H1 (cell line): ENCODE results near the gene TMEM266. TPM values are rescaled to one million over a fixed set of nuclear protein-coding genes. Genes with fewer than 3 reads are reported as not detected.

Experiments used
- CTCF ChIA-PET: fragments of 300-600 bp; sonication (Branson Sonifier 250); formaldehyde crosslinking; loops from one replicate; lab custom pipeline; 2021; ENCODE audit not compliant: partially characterized antibody; lab: Charles Lee
- POLR2A ChIA-PET: fragments of 300-600 bp; sonication (Branson Sonifier 250); formaldehyde crosslinking; loops from one replicate; lab custom pipeline; 2021; ENCODE audit warnings: inconsistent platforms; ENCODE audit not compliant: partially characterized antibody; lab: Charles Lee
- DNase-seq, 2 experiments: peaks; one replicate each; pipeline versions ENCODE4 v3.0.0 to v3.0.0-alpha.2; 2010 to 2022; ENCODE audit warnings: low spot score in 2 of 2, low read depth in 1 of 2, mixed read lengths in 1 of 2
- FAIRE-seq: peaks from 2 replicates; lab custom pipeline; 2011; peaks lifted over from hg19 to GRCh38; lab: Jason Lieb, UNC
- H2AFZ ChIP-seq: 2 replicates; pipeline ENCODE4 v1.8.1; 2012; ENCODE audit warnings: low read length, inconsistent platforms
- H2AK5ac ChIP-seq: 2 replicates; pipeline ENCODE4 v1.6.1; 2013; ENCODE audit warnings: low read depth, low read length
- H2BK120ac ChIP-seq: replicated peaks from 2 replicates; pipeline ENCODE3; 2013; ENCODE audit warnings: low read depth, low read length, inconsistent platforms
- H2BK12ac ChIP-seq: 2 replicates; pipeline ENCODE4 v1.6.1; 2013; ENCODE audit warnings: low read depth, low read length
- H2BK15ac ChIP-seq: 2 replicates; pipeline ENCODE4 v1.6.1; 2013; ENCODE audit warnings: low read length
- H2BK20ac ChIP-seq: 2 replicates; pipeline ENCODE4 v1.6.1; 2013; ENCODE audit warnings: low read length
- H2BK5ac ChIP-seq: 2 replicates; pipeline ENCODE4 v1.6.1; 2013; ENCODE audit warnings: low read depth, low read length
- H3K14ac ChIP-seq: 2 replicates; pipeline ENCODE4 v1.6.1; 2013; ENCODE audit warnings: inconsistent platforms; ENCODE audit not compliant: insufficient read length
- H3K18ac ChIP-seq: 2 replicates; pipeline ENCODE4 v1.6.1; 2013; ENCODE audit warnings: low read length; ENCODE audit errors: extremely low read depth
- H3K23ac ChIP-seq: 2 replicates; pipeline ENCODE4 v1.6.1; 2013; ENCODE audit warnings: inconsistent platforms; ENCODE audit not compliant: insufficient read length
- H3K23me2 ChIP-seq: 2 replicates; pipeline ENCODE4 v1.6.1; 2013; ENCODE audit warnings: low read depth, low read length
- H3K27ac ChIP-seq: 2 replicates; pipeline ENCODE4 v1.6.1; 2011; ENCODE audit warnings: low read depth, low read length, inconsistent platforms
- H3K27me3 ChIP-seq, 4 experiments: replicated peaks in 1 of 4; 1 replicate in 1 of 4; 2 replicates in 3 of 4; pipeline versions ENCODE4 v1.6.1 to v1.8.1; 2011 to 2013; ENCODE audit warnings: low read length in 3 of 4, mild to moderate bottlenecking in 3 of 4, inconsistent platforms in 2 of 4, mixed read lengths in 2 of 4, moderate library complexity in 1 of 4; ENCODE audit not compliant: control insufficient read depth in 3 of 4, insufficient read depth in 3 of 4; ENCODE audit errors: extremely low read depth in 1 of 4
- H3K36me3 ChIP-seq, 4 experiments: 2 replicates each; pipeline versions ENCODE4 v1.6.1 to v1.8.1; 2011 to 2013; ENCODE audit warnings: mild to moderate bottlenecking in 4 of 4, low read length in 3 of 4, moderate library complexity in 2 of 4, control low read depth in 1 of 4, inconsistent platforms in 1 of 4; ENCODE audit not compliant: insufficient read depth in 4 of 4, control insufficient read depth in 2 of 4
- H3K4ac ChIP-seq: replicated peaks from 2 replicates; pipeline ENCODE3; 2013; ENCODE audit warnings: low read length, low read depth, mixed read lengths, inconsistent platforms; ENCODE audit not compliant: insufficient read length
- H3K4me1 ChIP-seq, 4 experiments: replicated peaks in 1 of 4; 1 replicate in 1 of 4; 2 replicates in 3 of 4; pipeline versions ENCODE4 v1.6.1 to v1.8.1; 2011 to 2013; ENCODE audit warnings: low read length in 3 of 4, inconsistent platforms in 2 of 4, mixed read lengths in 1 of 4; ENCODE audit not compliant: insufficient read depth in 4 of 4, control insufficient read depth in 3 of 4
- H3K4me2 ChIP-seq, 2 experiments: 2 replicates each; pipeline versions ENCODE4 v1.6.1 to v1.8.1; 2011 to 2013; ENCODE audit warnings: low read depth in 2 of 2, low read length in 2 of 2, control low read depth in 1 of 2, inconsistent platforms in 1 of 2, mild to moderate bottlenecking in 1 of 2; ENCODE audit not compliant: insufficient read depth in 1 of 2
- H3K4me3 ChIP-seq, 4 experiments: fragments of 200-600, 300-600 bp in 1 of 4; sonication (generic), shearing (Covaris generic), sonication (Bioruptor Twin) in 1 of 4; 2 replicates each; pipeline versions ENCODE4 v1.5.1 to v1.8.1; 2011 to 2016; ENCODE audit warnings: low read length in 4 of 4, low read depth in 3 of 4, control low read depth in 2 of 4, inconsistent platforms in 2 of 4, mild to moderate bottlenecking in 2 of 4, mixed read lengths in 1 of 4, moderate library complexity in 1 of 4; ENCODE audit not compliant: insufficient read depth in 2 of 4; ENCODE audit errors: extremely low read depth in 1 of 4
- H3K56ac ChIP-seq: replicated peaks from 2 replicates; pipeline ENCODE3; 2013; ENCODE audit warnings: low read depth, mild to moderate bottlenecking, mixed read lengths, low read length, inconsistent platforms; ENCODE audit not compliant: insufficient read length
- H3K79me1 ChIP-seq: 2 replicates; pipeline ENCODE4 v1.6.1; 2013; ENCODE audit warnings: low read depth, low read length, control low read depth
- H3K79me2 ChIP-seq, 2 experiments: 2 replicates each; pipeline versions ENCODE4 v1.6.1 to v1.8.1; 2012 to 2013; ENCODE audit warnings: low read length in 2 of 2, mild to moderate bottlenecking in 2 of 2, inconsistent platforms in 1 of 2; ENCODE audit not compliant: insufficient read depth in 2 of 2, control insufficient read depth in 1 of 2
- H3K9ac ChIP-seq, 4 experiments: replicated peaks in 1 of 4; 1 replicate in 1 of 4; 2 replicates in 3 of 4; pipeline versions ENCODE4 v1.6.1 to v1.8.1; 2011 to 2013; ENCODE audit warnings: low read depth in 3 of 4, low read length in 3 of 4, control low read depth in 2 of 4, mild to moderate bottlenecking in 2 of 4, moderate library complexity in 2 of 4, inconsistent platforms in 1 of 4; ENCODE audit errors: extremely low read depth in 1 of 4
- H3K9me3 ChIP-seq, 2 experiments: 2 replicates each; pipeline versions ENCODE4 v1.6.1 to v1.8.1; 2012 to 2013; ENCODE audit warnings: mild to moderate bottlenecking in 2 of 2, moderate library complexity in 2 of 2, control low read depth in 1 of 2, inconsistent platforms in 1 of 2, low read depth in 1 of 2, low read length in 1 of 2, mixed read lengths in 1 of 2; ENCODE audit not compliant: insufficient read depth in 2 of 2
- H4K20me1 ChIP-seq, 2 experiments: replicated peaks in 1 of 2; 2 replicates each; pipeline versions ENCODE3 to v1.8.1; 2011 to 2013; ENCODE audit warnings: inconsistent platforms in 2 of 2, low read length in 2 of 2, mild to moderate bottlenecking in 1 of 2; ENCODE audit not compliant: insufficient read depth in 2 of 2, control insufficient read depth in 1 of 2
- H4K5ac ChIP-seq: 2 replicates; pipeline ENCODE4 v1.6.1; 2013; ENCODE audit warnings: low read length, low read depth, mixed read lengths, inconsistent platforms; ENCODE audit not compliant: insufficient read length
- H4K8ac ChIP-seq: 2 replicates; pipeline ENCODE4 v1.8.0; 2013; ENCODE audit warnings: mild to moderate bottlenecking, moderate library complexity, low read length, inconsistent platforms; ENCODE audit not compliant: insufficient read depth; ENCODE audit errors: extremely low read depth
- H4K91ac ChIP-seq: replicated peaks from 2 replicates; pipeline ENCODE3; 2013; ENCODE audit warnings: low read length, mixed read lengths, inconsistent platforms; ENCODE audit not compliant: insufficient read length
- EP300 ChIP-seq, 2 experiments: IDR thresholded peaks; 1 replicate in 1 of 2; 2 replicates in 1 of 2; pipeline ENCODE4 v1.6.1; 2011 to 2012; ENCODE audit warnings: low read depth in 2 of 2, low read length in 2 of 2, mild to moderate bottlenecking in 2 of 2, borderline replicate concordance in 1 of 2, inconsistent platforms in 1 of 2, moderate library complexity in 1 of 2
- GTF2F1 ChIP-seq: IDR thresholded peaks from 2 replicates; pipeline ENCODE4 v1.6.1; 2012; ENCODE audit warnings: low read depth, low read length, improper control_type of control experiment, borderline replicate concordance
- HDAC2 ChIP-seq, 2 experiments: fragments of 300-600 bp in 1 of 2; sonication (generic) in 1 of 2; IDR thresholded peaks; 2 replicates each; pipeline ENCODE4 v1.6.1; 2011 to 2012; ENCODE audit warnings: low read depth in 2 of 2, low read length in 2 of 2, mild to moderate bottlenecking in 2 of 2, moderate library complexity in 2 of 2, borderline replicate concordance in 1 of 2, inconsistent platforms in 1 of 2
- JUN ChIP-seq: IDR thresholded peaks from 2 replicates; pipeline ENCODE4 v1.6.1; 2011; ENCODE audit warnings: low read depth, mild to moderate bottlenecking, improper control_type of control experiment, low read length
- KDM1A ChIP-seq: fragments of 200-600, 300-600 bp; sonication (generic); IDR thresholded peaks from 2 replicates; pipeline ENCODE4 v1.7.1; 2016; ENCODE audit warnings: mild to moderate bottlenecking, low read length, borderline replicate concordance
- POLR2AphosphoS5 ChIP-seq: IDR thresholded peaks from 2 replicates; pipeline ENCODE4 v1.6.1; 2011; ENCODE audit warnings: low read depth, low read length
- ZNF274 ChIP-seq: IDR thresholded peaks from 2 replicates; pipeline ENCODE4 v1.7.0; 2012; ENCODE audit warnings: low read length, borderline replicate concordance; ENCODE audit errors: extremely low read depth
- WGBS, 2 experiments: shearing (Covaris generic) in 1 of 2; methylation state at CpG; one replicate each; pipeline versions ENCODE4 v1.1.6 to v1.1.7; 2013 to 2015; ENCODE audit warnings: low lambda C conversion rate in 2 of 2, mixed read lengths in 2 of 2, inconsistent platforms in 1 of 2, low coverage in 1 of 2, missing lambda C conversion rate in 1 of 2; ENCODE audit not compliant: insufficient replicate concordance in 2 of 2, insufficient coverage in 1 of 2, insufficient read length in 1 of 2; ENCODE audit errors: extremely low coverage in 1 of 2, missing lambda C conversion rate in 1 of 2; 5-methylcytosine and 5-hydroxymethylcytosine counted together
- polyA plus RNA-seq, 7 experiments: library from polyadenylated mRNA; depleted of rRNA in 3 of 7; stranded (reverse) in 5 of 7; unstranded in 2 of 7; fragments of >200 nt in 5 of 7; fragments of 200-250 nt in 2 of 7; gene quantifications; 1 replicate in 5 of 7; 2 replicates in 1 of 7; 4 replicates in 1 of 7; pipeline versions ENCODE4 v1.2.1 to v1.2.3, GENCODE V29; 2011 to 2013; ENCODE audit warnings: missing spikeins in 2 of 7, mixed read lengths in 2 of 7
- total RNA-seq: library from RNA; stranded (reverse); fragmentation: NEBNext Ultra II Directional; extraction: Animal tissue kit (Norgen Biotek cat#: 25700); gene quantifications from 2 replicates; pipeline ENCODE4 v1.2.1, GENCODE V29; 2021
- TF ChIP-seq, protein P1 (sequence below), 3 experiments: IDR thresholded peaks; 1 replicate in 2 of 3; 2 replicates in 1 of 3; pipeline versions ENCODE4 v1.5.1 to v1.6.1; 2011; ENCODE audit warnings: low read length in 3 of 3, mild to moderate bottlenecking in 3 of 3, inconsistent platforms in 2 of 3, low read depth in 1 of 3, moderate library complexity in 1 of 3; ENCODE audit not compliant: insufficient read depth in 1 of 3; ENCODE audit errors: control extremely low read depth in 1 of 3

TMEM266 gene
- total and polyA plus RNA-seq, 2 of the 8 experiments (the other 6 are each of a cell fraction or from before 2014, with no cell fraction given): 2.6 TPM

- H3K79me1 ChIP-seq: no peaks in the 10 kb centered on the region
- no peak overlapping the region for H2BK20ac ChIP-seq
- H4K91ac ChIP-seq: no peak overlapping the region
- POLR2A ChIA-PET: interaction anchor here (4.8 kb wide), 1 partner anchor 20 kb away, joined by 15 read pairs; no protein-coding TSS in a partner anchor
- CTCF ChIA-PET: interaction anchor here (0.9 to 2.6 kb wide), 3 partner anchors 19 to 190 kb away, joined by 3 to 11 read pairs (median 3); no protein-coding TSS in a partner anchor
- no peak overlapping the region for H4K8ac ChIP-seq
- no peak overlapping the region for H3K4ac ChIP-seq
- no peak overlapping the region for H3K23ac ChIP-seq
- H2AFZ ChIP-seq: no peak overlapping the region
- H3K4me3 ChIP-seq: no peak overlapping the region
- DNase-seq: peak in 1 of 2 experiments; percentile 11
- FAIRE-seq: no peak
- H3K79me2 ChIP-seq: no peaks in the 10 kb centered on the region
- H3K14ac ChIP-seq: no peak overlapping the region
- H3K9me3 ChIP-seq: no peaks in the 10 kb centered on the region
- no peaks in the 10 kb centered on the region for H4K20me1 ChIP-seq
- H2BK12ac ChIP-seq: no peak overlapping the region
- no peak overlapping the region for H2AK5ac ChIP-seq
- H3K18ac ChIP-seq: no peak overlapping the region
- H3K56ac ChIP-seq: no peak overlapping the region
- H3K23me2 ChIP-seq: 0 out of 2 replicates have a peak, but pooled peaks cover 2% of the 10 kb centered on the region
- H4K5ac ChIP-seq: no peak overlapping the region
- H3K36me3 ChIP-seq: no peaks in the 10 kb centered on the region
- H3K27ac ChIP-seq: no peak overlapping the region
- no peak overlapping the region for H3K9ac ChIP-seq
- 94% methylated on average over 6 of the region's 6 CpGs; no CpG with 5 or more reads in 1 of the 2 experiments for WGBS, 2 experiments
- peaks cover 0 to 10% (median 7%) of the 10 kb centered on the region in 4 experiments; a peak in 6 of 7 replicates for H3K4me1 ChIP-seq
- no peak overlapping the region for H2BK120ac ChIP-seq
- TF ChIP-seq POLR2AphosphoS5 (no peak), GTF2F1 (no peak), ZNF274 (no peak), JUN (no peak), KDM1A (no peak), EP300 (IDR thresholded peaks at IDR 0.05; ENCODE audit: borderline replicate concordance in 1 of 2, low read depth in 2 of 2, low read length in 2 of 2) (no peak), HDAC2 (IDR thresholded peaks at IDR 0.05; ENCODE audit: borderline replicate concordance in 1 of 2, low read depth in 2 of 2, low read length in 2 of 2) (no peak)
- TF ChIP-seq, protein P1, sequence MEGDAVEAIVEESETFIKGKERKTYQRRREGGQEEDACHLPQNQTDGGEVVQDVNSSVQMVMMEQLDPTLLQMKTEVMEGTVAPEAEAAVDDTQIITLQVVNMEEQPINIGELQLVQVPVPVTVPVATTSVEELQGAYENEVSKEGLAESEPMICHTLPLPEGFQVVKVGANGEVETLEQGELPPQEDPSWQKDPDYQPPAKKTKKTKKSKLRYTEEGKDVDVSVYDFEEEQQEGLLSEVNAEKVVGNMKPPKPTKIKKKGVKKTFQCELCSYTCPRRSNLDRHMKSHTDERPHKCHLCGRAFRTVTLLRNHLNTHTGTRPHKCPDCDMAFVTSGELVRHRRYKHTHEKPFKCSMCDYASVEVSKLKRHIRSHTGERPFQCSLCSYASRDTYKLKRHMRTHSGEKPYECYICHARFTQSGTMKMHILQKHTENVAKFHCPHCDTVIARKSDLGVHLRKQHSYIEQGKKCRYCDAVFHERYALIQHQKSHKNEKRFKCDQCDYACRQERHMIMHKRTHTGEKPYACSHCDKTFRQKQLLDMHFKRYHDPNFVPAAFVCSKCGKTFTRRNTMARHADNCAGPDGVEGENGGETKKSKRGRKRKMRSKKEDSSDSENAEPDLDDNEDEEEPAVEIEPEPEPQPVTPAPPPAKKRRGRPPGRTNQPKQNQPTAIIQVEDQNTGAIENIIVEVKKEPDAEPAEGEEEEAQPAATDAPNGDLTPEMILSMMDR (IDR thresholded peaks at IDR 0.05; ENCODE audit: control extremely low read depth in 1 of 3, insufficient read depth in 1 of 3, low read depth in 1 of 3, low read length in 3 of 3): no peak
- H2BK5ac ChIP-seq: no peak overlapping the region
- no peak overlapping the region for H2BK15ac ChIP-seq
- no peak overlapping the region for H3K4me2 ChIP-seq
- H3K27me3 ChIP-seq: no peaks in the 10 kb centered on the region
Observed at GRCh38 chr15:76118767-76119166, 59.0 kb downstream of the TMEM266 start.
